Neural cell (in vitro differentiated cells): ENCODE data around the gene CENPX.

Source experiments
- EP300 ChIP-seq: fragments of 450-650 bp; conservative IDR thresholded peaks from 2 replicates; pipeline ENCODE4 v1.6.1; 2014; ENCODE audit warnings: antibody characterized with exemption, mild to moderate bottlenecking, moderate library complexity; ENCODE audit not compliant: poor library complexity, severe bottlenecking
- EZH2 ChIP-seq: fragments of 200-600, 300-800 bp; shearing (Covaris generic), sonication (generic); IDR thresholded peaks from 2 replicates; pipeline ENCODE4 v1.6.1; 2014; ENCODE audit warnings: antibody characterized with exemption, low read length, borderline replicate concordance, mild to moderate bottlenecking; ENCODE audit not compliant: insufficient read depth, poor library complexity, severe bottlenecking
- MXI1 ChIP-seq: fragments of 450-650 bp; conservative IDR thresholded peaks from 2 replicates; pipeline ENCODE4 v1.6.1; 2014; ENCODE audit warnings: antibody characterized with exemption, mild to moderate bottlenecking; ENCODE audit not compliant: poor library complexity, severe bottlenecking
- RAD21 ChIP-seq: fragments of 450-650 bp; conservative IDR thresholded peaks from 2 replicates; pipeline ENCODE4 v1.6.1; 2014; ENCODE audit warnings: antibody characterized with exemption, mild to moderate bottlenecking, moderate library complexity
- TF ChIP-seq, protein P1 (sequence below): fragments of 450-650 bp; IDR thresholded peaks from 2 replicates; pipeline ENCODE4 v1.5.1; 2014; ENCODE audit warnings: antibody characterized with exemption, mild to moderate bottlenecking, moderate library complexity; ENCODE audit not compliant: poor library complexity, severe bottlenecking

DNA sequence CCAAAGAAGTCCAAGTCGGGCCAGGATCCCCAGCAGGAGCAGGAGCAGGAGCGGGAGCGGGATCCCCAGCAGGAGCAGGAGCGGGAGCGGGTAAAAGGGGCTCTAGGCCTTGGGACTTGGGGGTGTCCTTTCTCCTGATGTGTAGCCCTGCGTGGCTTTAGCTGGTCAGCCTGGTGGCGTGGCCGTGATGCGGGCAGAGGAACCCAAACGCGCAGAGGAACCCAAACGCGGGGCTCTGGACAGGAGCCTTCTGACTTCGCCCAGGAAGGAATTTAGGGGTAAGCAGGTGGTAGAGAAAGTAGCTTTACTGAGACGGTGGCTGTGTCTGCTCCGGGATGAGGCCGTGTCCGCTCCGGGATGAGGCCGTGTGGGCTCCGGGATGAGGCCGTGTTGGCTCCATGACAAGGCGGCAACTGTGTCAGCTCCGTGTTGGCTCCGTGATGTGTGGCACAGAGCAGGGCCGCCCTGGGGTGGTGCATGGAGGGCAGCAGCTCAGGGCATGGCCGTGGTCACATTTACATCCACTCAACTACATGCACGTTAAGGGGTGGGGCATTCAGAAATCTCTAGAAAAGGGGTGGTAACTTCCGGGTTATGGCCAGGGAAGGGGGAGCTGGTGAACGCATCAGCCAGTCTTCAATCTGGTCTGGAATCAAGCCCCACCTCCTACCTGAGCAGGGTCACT, 25.8 kb downstream of the CENPX start:
- TF ChIP-seq, protein P1, sequence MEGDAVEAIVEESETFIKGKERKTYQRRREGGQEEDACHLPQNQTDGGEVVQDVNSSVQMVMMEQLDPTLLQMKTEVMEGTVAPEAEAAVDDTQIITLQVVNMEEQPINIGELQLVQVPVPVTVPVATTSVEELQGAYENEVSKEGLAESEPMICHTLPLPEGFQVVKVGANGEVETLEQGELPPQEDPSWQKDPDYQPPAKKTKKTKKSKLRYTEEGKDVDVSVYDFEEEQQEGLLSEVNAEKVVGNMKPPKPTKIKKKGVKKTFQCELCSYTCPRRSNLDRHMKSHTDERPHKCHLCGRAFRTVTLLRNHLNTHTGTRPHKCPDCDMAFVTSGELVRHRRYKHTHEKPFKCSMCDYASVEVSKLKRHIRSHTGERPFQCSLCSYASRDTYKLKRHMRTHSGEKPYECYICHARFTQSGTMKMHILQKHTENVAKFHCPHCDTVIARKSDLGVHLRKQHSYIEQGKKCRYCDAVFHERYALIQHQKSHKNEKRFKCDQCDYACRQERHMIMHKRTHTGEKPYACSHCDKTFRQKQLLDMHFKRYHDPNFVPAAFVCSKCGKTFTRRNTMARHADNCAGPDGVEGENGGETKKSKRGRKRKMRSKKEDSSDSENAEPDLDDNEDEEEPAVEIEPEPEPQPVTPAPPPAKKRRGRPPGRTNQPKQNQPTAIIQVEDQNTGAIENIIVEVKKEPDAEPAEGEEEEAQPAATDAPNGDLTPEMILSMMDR: no peak
- no peak for TF ChIP-seq EZH2
- no peak for TF ChIP-seq RAD21
- TF ChIP-seq MXI1: no peak
- no peak for TF ChIP-seq EP300
